HTR-8/SVneo (cell line): ENCODE results near the gene MCUR1.
A peak's percentile ranks its signal among the peaks of the same experiment; 100 is the strongest.
"Not testable (repeated sequence)": the region's sequence is repeated elsewhere in the genome, so short reads cannot be mapped to it uniquely, and the experiment has no call there.

Experiments used
- DNase-seq: peaks from one replicate; pipeline ENCODE4 v3.0.0; 2011; ENCODE audit warnings: low spot score, mixed read lengths; ENCODE audit not compliant: insufficient read length
- FAIRE-seq: peaks from 2 replicates; lab custom pipeline; 2011; peaks lifted over from hg19 to GRCh38; lab: Jason Lieb, UNC

The MCUR1 gene

DNA sequence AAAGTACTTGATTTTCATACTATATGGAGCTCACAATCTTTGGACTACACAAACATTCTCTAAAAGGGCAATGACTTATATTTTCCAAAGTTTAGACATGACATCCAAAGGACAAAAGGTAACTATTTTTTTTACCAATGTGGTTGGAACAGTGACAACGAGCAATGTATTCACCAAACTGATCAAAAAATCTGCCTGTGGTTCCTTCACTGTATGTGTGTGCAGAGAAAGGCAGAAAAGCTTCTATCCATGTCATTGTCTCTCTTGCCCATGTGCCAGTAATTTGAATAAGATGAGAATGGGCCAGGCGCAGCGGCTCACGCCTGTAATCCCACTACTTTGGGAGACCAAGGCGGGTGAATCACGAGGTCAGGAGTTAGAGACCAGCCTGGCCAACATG is 25.5 kb downstream of the MCUR1 start:
- DNase-seq (no peak), FAIRE-seq (no peak)

DNA sequence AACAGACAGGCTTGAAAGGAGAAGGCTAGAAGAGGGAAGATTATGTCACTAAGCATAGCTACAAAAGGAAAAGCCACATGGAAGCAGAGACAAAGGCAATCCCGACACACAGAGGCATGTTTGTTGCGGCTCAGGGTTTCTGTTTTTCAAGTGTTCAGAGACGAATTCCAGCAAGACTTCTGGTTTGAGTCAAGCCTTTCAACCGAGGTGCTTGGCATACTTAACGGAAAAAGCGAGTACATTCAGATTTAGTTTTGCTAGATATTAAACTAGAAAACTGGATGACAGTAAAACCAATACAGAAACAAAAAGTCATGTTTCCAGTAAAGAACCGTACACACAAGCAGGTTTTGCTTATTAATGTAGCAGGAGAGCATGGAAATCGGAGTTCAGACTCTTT is 27.2 kb downstream of the MCUR1 start:
- FAIRE-seq (no peak), DNase-seq (no peak)

DNA sequence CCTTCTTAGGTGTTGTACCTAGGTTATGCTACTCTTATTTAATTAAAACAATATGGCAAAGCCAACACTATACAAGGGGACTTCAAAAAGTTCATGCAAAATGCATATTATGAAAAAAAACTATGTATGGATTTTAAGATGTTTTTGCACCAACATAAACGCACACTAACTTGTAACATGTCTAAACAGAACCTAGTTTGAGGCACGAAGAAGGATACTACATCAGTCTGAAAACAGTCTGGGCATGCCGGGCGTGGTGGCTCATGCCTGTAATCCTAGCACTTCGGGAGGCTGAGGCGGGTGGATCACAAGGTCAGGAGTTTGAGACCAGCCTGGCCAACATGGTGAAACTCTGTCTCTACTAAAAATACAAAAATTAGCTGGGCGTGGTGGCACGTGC is 34.2 kb downstream of the MCUR1 start:
- not testable (repeated sequence) for DNase-seq, FAIRE-seq

DNA sequence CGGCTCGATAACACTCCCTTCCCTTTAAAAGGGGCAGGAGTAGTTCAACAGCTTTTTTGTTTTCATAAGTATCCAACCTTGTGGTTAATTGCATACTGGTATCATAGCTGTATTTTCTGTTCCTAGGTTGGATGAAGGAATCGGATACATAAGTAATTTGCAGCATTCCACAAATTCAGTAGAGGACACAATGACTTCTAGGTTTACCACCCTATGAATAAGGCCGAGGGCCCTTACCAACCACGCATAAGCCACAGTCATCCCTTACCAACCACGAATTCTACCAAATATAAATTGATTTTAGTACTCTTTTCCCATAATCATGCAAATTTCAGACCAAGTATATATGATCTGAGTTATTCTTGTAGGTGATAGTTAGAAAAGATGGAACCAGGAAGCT is 36.3 kb downstream of the MCUR1 start:
- no peak for DNase-seq
- no peak for FAIRE-seq

DNA sequence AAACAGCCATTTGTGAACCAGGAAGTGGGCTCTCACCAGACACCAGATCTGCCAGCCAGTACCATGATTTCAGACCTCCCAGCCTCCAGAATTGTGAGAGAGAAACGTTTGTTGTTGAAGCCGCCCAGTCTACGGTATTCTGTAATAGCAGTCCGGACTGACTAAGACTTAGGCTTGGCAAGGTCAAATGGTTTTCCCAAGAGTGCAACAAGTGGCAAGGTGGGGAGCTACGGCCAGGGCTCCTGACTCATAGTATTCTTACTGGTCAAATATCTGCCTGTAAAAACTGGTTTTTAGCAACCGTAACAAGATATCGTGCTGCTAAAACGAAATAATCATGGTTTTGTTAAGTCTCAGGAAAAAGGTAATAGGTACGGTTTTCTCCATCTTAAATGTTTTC is 37.8 kb downstream of the MCUR1 start:
- DNase-seq: no peak
- no peak for FAIRE-seq

DNA sequence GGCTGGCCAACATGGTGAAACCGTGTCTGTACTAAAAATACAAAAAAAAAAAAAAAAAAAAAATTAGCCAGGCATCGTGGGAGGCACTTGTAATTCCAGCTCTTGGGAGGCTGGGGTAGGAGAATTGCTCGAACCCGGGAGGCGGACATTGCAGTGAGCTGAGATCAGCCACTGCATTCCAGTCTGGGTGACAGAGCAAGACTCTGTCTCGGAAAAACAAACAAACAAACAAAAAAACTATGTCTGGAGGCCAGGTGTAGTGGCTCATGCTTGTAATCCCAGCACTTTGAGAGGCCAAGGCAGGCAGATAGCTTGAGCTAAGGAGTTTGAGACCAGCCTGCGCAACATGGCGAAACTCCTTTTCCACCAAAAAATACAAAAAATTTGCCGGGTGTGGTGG is 38.9 kb downstream of the MCUR1 start:
- not testable (repeated sequence) for FAIRE-seq, DNase-seq

DNA sequence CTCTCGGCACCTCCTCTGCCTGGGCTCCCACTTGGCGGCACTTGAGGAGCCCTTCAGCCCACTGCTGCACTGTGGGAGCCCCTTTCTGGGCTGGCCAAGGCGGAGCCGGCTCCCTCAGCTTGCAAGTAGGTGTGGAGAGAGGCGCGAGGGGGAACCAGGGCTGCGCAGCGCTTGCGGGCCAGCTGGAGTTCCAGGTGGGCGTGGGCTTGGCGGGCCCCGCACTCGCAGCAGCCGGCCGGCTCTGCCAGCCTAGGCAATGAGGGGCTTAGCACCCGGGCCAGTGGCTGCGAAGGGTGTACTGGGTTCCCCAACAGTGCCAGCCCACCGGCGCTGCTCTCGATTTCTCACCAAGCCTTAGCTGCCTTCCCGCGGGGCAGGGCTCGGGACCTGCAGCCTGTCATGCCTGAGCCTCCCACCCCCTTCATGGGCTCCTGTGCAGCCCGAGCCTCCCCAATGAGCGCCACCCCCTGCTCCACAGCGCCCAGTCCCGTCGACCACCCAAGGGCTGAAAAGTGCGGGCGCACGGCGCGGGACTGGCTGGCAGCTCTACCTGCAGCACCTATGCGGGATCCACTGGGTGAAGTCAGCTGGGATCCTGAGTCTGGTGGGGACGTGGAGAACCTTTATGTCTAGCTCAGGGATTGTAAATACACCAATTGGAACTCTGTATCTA is 41.9 kb downstream of the MCUR1 start:
- FAIRE-seq, DNase-seq: not testable (repeated sequence)

DNA sequence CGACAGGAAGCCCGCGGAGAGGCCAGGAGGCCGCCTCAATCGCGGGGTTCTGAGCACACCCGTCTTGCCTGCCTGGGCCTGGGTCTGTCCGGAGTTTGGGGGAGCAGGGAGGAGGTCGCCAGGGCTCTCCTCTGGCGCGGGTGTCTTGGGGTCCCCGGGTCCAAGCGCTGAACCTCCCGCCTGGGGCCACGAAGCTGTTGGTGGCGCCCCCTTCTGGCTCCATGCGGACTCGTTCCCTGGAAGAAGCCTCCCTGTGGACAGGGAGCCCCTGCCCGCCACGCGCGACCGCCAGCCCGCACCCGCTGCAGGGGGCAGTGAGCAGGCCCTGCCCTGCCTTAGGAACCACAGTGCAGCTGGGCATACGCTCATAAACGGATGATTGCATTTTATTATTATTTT is 44.7 kb downstream of the MCUR1 start:
- FAIRE-seq: no peak
- DNase-seq: no peak

DNA sequence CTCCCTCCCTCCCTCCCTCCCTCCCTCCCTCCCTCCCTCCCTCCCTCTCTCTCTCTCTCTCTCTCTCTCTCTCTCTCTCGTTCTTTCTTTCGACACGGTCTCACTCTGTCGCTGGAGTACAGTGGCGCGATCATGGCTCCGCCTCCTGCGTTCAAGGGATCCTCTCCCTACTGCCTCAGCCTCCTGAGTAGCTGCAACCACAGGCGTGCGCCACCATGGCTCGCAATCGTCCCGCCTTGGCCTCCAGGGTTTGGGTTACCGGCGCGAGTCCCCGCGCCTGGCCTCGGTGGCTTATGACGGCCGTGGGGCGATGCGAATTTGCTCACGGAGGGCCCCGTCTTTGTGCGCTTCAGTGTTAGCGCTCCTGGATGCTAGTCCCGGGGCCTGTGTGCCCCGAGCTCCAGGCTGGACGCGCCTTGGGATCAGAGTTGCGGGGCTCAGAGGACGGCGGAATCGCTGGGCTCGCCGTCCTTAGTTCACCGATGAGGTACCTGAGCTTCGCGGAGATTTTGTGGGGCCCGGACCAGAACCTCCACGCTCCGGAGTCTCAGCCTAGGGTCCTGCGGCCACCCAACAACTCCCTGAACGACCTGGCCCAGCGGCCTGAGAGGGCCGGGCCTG is 45.2 kb downstream of the MCUR1 start:
- FAIRE-seq (no peak), DNase-seq (no peak)

DNA sequence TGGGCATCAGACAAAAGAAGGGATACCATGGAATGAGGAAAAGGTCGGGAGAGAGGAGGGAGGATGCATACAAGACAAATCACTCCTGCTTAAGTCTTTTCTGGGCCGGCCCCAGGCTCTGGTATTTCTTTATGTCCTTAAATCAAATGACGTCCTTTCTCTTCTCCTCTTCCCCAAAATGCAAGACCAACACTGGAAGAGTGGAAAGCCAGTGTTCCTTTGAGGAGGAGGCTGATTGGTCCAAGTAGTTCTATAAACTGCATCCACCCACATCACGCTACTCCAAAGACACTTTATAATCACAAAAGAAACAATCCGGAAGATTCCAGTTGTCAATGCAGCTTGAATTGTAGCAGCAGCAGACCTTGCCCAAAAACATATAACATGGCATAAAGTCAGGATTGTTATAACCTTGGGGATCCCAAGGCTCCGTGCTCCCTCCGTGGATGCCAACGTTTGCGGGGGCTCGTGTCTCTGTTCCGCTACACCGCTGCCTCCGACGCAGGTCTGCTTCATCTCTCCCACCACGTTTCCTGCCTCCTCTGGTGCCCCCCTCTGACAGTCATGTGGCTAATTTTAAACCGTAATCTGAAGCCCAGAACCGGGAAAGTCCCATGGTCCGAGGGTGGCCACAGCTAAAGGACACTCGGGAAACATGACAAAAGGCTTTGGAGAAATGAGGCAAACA is 47.1 kb downstream of the MCUR1 start:
- FAIRE-seq: no peak
- no peak for DNase-seq

DNA sequence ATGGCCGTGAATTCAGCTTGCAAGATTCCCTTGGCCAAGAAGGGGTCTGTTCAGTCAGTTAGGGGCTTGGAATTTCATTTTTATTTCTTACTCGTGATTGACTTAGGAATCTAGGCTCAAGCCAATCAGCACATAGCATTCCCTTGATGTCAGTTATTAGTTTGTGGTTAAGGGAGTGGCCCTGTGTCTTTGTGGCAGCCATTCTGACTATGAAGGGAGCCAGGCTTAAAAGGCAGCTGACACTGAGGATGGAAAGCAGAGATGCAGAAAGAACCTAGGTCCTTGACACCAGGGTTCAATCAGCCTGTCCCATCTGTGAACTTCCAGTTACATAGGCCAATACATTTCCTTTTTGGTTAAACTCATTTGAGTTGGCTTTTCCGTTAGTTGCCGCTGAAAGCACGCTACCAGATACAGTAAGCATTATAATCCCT is 48.1 kb downstream of the MCUR1 start:
- peak; percentile 35 for DNase-seq

DNA sequence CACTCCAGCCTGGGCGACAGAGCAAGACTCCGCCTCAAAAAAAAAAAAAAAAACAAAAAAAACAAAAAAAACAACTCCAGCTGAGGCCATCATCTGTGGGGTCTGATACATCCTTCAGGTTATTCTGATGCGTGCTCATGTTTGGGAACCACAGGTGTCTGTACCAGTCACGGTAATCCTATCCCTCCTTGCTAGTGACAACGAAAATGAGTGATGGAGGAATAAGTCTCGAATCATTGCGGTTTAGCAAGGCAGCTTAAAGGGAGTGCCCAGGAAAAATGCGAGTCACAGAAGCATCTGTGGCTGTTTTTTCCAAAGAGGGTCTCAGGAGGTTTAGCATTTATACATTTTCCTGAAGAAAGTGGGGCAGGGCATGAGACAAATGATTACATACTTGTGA is 48.8 kb downstream of the MCUR1 start:
- FAIRE-seq: no peak
- no peak for DNase-seq

More for the DNA sequence above, 48.1 kb downstream of the MCUR1 start:
- no peak for FAIRE-seq

DNA sequence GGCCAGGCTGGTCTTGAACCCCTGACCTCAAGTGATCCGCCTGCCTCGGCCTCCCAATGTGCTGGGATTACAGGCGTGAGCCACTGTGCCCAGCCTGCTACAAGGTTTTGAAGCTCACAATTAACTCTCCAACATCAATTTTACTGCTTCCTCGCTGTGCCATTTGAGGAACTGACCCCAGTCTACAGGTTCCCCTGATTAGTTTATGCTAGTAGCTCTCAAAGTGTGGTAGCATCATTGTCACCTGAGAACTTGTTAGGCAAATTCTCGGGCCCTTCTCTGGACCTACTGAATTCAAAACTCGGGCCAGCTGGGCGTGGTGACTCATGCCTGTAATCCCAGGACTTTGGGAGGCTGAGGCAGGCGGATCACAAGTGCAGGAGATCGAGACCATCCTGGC is 49.4 kb downstream of the MCUR1 start:
- no peak for FAIRE-seq
- no peak for DNase-seq

DNA sequence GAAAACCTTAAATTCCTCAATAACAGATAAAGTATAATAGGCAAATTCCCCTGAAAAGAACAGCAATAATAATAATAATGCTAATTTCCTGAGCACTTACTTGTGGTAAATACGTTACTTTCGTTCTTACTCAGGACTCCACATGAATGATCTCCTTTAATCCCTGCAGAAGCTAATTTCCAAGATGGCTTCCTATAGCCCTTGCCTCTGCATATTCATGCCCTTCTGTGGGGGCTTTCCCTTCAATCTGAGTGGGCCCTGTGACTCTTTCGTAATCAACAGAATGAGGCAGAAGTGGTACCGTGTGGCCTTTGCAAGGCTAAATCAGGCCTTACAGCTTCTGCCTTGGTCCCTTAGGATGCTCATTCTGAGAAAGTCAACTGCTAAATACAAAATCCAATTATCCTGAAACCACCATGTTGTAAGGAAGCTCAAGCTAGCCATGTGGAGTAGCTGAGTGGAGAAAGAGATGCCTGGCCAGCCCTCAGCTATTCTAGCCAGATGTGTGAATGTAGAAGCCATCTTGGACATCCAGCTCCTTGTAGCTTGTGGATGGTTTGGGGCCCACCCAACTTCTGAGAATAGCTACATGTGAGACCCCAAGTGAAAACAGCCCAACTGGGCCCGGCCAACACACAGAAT is 50.5 kb downstream of the MCUR1 start:
- DNase-seq: no peak
- no peak for FAIRE-seq

DNA sequence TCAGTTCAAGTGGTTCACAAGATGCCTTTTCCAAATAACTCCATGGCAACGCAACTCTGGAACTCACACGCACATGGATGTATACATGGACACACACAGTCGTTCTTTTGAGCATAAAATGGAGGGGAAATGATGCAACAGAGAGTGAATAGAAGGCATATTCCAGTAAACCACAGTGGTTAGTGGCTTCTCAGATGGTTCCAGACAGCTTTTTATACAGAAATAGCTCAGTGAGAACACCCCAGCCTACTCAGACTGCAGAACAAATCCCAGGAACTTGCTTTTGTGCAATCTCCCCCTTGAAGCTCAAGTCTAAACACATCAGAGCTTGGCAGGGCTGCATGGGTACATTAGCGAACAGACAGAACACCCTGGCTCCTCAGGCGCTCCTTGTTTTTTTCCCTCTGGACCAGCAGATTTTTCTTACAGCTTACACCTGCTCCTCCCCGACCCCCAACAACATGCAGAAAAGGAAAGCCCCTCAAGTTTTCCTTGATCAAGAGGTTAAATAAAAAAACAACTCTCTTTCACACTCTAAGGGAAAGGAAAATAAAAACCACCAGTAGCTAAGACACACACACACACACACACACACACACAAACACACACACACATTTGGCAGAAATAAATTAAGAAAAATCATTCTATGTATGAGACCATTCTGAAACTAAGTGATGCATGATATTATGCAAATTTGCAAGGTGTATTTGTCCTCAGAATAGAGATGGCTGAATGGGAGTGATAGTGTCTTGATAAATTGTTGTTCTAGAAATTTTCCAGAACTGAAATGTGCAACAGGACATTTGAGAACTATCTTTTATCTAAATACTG is 51.5 kb downstream of the MCUR1 start:
- FAIRE-seq (no peak), DNase-seq (no peak)

DNA sequence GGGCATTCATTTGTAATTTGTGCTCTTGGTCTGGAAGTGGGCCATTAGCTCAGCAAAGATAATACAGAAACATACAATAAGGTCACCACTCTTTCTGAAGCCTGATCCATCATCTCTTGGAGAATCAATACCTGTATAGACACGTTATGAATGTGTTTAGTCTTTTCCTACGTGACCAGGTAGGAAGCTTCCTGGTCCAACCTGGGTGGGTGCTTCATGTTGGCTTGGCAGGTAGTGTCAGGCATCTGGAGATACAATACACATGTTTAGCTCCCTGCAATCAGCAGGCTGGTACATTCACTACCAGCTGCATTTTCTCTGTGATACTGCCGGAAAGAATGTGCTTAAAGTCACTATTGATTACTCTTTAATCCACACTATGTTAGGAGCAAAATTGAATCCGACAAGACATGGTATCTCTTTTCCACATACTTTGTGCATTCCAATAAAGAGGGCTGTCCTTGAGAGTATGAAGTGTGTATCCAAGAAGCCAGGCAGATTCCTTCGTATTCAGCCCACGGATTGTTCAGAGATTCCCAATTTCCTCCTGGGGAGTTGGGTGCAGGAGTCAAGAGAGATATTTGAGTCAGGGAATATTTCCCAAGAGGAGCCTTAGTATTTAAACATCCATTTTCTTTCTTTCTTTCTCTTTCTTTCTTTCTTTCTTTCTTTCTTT is 52.9 kb downstream of the MCUR1 start:
- DNase-seq: no peak
- FAIRE-seq: no peak

DNA sequence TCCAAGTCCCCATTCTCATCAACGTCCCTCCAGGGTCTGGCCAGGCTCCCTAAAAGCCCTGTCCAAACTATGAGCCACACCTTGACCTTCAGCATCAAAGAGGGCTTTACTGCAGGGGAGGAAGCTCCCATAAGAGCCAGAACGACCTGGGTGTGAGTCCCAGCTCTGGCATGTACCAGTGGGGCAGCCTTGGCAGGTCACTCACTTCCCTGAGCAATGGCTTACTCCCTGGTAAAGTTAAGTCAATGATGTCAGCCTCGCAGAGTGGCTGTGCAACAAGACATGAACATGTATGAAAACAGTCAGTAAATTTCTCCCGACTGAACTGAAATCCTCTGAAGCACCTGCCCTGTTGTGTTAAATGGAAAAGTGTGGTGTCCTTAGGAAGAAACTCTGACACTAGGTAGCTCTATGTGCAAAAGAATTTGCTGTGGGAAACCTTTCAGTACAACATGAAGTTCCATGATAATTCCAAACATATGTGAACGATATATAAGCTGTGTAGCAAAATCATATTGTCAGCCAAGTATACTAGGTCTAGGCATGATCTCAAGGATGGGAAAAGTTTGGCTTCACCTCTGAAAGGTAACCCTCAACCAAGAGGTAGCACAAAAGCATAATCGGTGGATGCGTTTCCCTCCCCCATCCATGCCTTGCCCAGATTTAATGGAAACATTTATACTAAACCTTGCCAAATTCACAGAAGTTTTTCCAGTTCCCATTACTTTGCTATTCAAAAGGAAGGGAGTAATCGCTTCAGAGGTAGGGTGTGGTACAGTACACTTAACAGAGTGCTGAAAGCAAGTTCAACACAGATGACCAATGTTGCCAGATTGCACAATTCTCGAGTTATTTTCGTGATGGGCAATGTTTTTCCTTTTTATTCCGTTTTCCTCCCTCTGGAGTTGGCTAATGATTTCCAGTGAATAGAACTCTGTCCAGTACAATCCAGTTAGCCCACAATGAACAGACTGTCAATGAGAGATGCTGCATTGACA is 53.8 kb downstream of the MCUR1 start:
- no peak for FAIRE-seq
- no peak for DNase-seq

DNA sequence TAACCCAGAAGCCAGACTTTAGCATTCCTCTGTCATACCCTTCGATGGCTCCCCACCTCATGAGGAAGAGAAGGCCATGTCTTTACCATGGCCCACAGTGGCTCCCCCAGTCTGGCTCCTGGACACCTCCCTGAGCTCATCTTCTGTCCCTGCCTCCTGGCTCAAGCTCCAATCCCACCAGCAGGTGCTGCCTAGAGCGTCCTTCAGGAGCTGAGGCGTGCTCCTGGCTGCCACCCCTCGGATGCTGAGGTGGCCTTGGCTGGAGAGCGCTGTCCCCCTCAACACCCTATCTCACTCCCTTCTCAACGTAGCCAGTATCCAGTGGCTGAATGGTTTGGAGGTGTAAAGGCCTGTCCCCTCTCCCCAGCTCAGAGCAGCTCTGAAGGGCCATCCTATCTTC is 55.3 kb downstream of the MCUR1 start:
- DNase-seq: no peak
- no peak for FAIRE-seq
